GM23338 (cell line): Measurements from ENCODE around the gene CACNA1S. TPM values are rescaled to one million over a fixed set of nuclear protein-coding genes. Genes with fewer than 3 reads are reported as not detected.

ENCODE experiments used
- ATAC-seq: fragments of 200-7000 bp; cut with Tn5 transposase; 3 replicates; pipeline ENCODE4 v1.9.1; 2020
- DNase-seq: peaks from one replicate; pipeline ENCODE4 v3.0.0-alpha.2; 2015; ENCODE audit warnings: low spot score
- H2AFZ ChIP-seq: fragments of 200-600 bp; sonication (generic); 2 replicates; pipeline ENCODE4 v1.8.0; 2016; ENCODE audit warnings: antibody characterized with exemption, mild to moderate bottlenecking, moderate library complexity
- H3F3A ChIP-seq: fragments of 200-600 bp; sonication (generic); replicated peaks from 2 replicates; pipeline ENCODE4 v1.8.0; 2017; ENCODE audit warnings: antibody characterized with exemption, mixed run types, low read depth
- H3K27ac ChIP-seq: fragments of 200-600 bp; sonication (generic); 2 replicates; pipeline ENCODE4 v1.6.1; 2016; ENCODE audit warnings: low read depth
- H3K27me3 ChIP-seq: fragments of 200-600 bp; sonication (generic); 2 replicates; pipeline ENCODE4 v1.8.0; 2016; ENCODE audit warnings: mild to moderate bottlenecking, mixed run types, moderate library complexity; ENCODE audit not compliant: insufficient read depth
- H3K36me3 ChIP-seq: fragments of 200-600 bp; sonication (generic); 2 replicates; pipeline ENCODE4 v1.8.0; 2016; ENCODE audit warnings: mild to moderate bottlenecking; ENCODE audit not compliant: insufficient read depth
- H3K4me1 ChIP-seq: fragments of 200-600 bp; sonication (generic); 2 replicates; pipeline ENCODE4 v1.8.0; 2016; ENCODE audit warnings: mild to moderate bottlenecking, moderate library complexity; ENCODE audit not compliant: insufficient read depth
- H3K4me2 ChIP-seq: fragments of 200-600 bp; sonication (generic); 2 replicates; pipeline ENCODE4 v1.7.1; 2017; ENCODE audit warnings: mixed run types
- H3K4me3 ChIP-seq: fragments of 200-600 bp; sonication (generic); 2 replicates; pipeline ENCODE4 v1.6.1; 2016; ENCODE audit warnings: mixed run types
- H3K79me2 ChIP-seq: fragments of 200-600 bp; sonication (generic); replicated peaks from 2 replicates; pipeline ENCODE4 v1.8.0; 2017; ENCODE audit warnings: mild to moderate bottlenecking; ENCODE audit not compliant: insufficient read depth
- H3K9me2 ChIP-seq: fragments of 200-600 bp; sonication (generic); 2 replicates; pipeline ENCODE4 v1.8.0; 2017; ENCODE audit not compliant: insufficient read depth
- H4K20me1 ChIP-seq: fragments of 200-600 bp; sonication (generic); replicated peaks from 2 replicates; pipeline ENCODE4 v1.8.0; 2017; ENCODE audit warnings: mild to moderate bottlenecking; ENCODE audit not compliant: insufficient read depth
- H3K27ac Mint-ChIP-seq: 2 replicates; pipeline ENCODE4 v1.8.0; 2020; ENCODE audit warnings: inconsistent platforms, mild to moderate bottlenecking, moderate library complexity, mixed read lengths
- H3K27me3 Mint-ChIP-seq: 3 replicates; pipeline ENCODE4 v1.8.0; 2022; ENCODE audit warnings: low read depth, mild to moderate bottlenecking, moderate library complexity, mixed read lengths, inconsistent platforms; ENCODE audit not compliant: insufficient read depth, poor library complexity
- H3K36me3 Mint-ChIP-seq: 3 replicates; pipeline ENCODE4 v1.8.0; 2021; ENCODE audit warnings: low read depth, mild to moderate bottlenecking, inconsistent platforms, moderate library complexity, mixed read lengths
- H3K4me1 Mint-ChIP-seq: 3 replicates; pipeline ENCODE4 v1.8.0; 2020; ENCODE audit warnings: mild to moderate bottlenecking, inconsistent platforms, mixed read lengths
- H3K4me3 Mint-ChIP-seq: 3 replicates; pipeline ENCODE4 v1.8.0; 2021; ENCODE audit warnings: moderate library complexity, mild to moderate bottlenecking, inconsistent platforms, mixed read lengths
- H3K9me3 Mint-ChIP-seq: 3 replicates; pipeline ENCODE4 v1.8.0; 2020; ENCODE audit warnings: moderate library complexity, mild to moderate bottlenecking, inconsistent platforms, mixed read lengths
- CREB1 ChIP-seq: fragments of 250-450 bp; sonication (Bioruptor Pico); IDR thresholded peaks from 2 replicates; pipeline ENCODE4 v1.5.0; 2020; ENCODE audit warnings: low read depth, mild to moderate bottlenecking, moderate library complexity
- EZH2 ChIP-seq: fragments of 200-600 bp; sonication (generic); IDR thresholded peaks from one replicate; pipeline ENCODE4 v1.8.0; 2017; ENCODE audit warnings: antibody characterized with exemption, mild to moderate bottlenecking, low read depth; ENCODE audit not compliant: unreplicated experiment
- EZH2phosphoT487 ChIP-seq: fragments of 200-600 bp; sonication (generic); IDR thresholded peaks from one replicate; pipeline ENCODE4 v1.8.1; 2018; ENCODE audit warnings: antibody characterized with exemption; ENCODE audit not compliant: unreplicated experiment
- JUNB ChIP-seq: IDR thresholded peaks from one replicate; pipeline ENCODE4 v1.6.1; 2016; ENCODE audit warnings: antibody characterized with exemption; ENCODE audit not compliant: unreplicated experiment
- NANOG ChIP-seq: IDR thresholded peaks from 2 replicates; pipeline ENCODE4 v1.6.1; 2016; ENCODE audit warnings: antibody characterized with exemption, borderline replicate concordance
- POLR2AphosphoS5 ChIP-seq: IDR thresholded peaks from 2 replicates; pipeline ENCODE4 v1.6.1; 2016; ENCODE audit warnings: antibody characterized with exemption, low read depth
- STAT1 ChIP-seq: IDR thresholded peaks from one replicate; pipeline ENCODE4 v1.6.1; 2016; ENCODE audit warnings: antibody characterized with exemption; ENCODE audit not compliant: unreplicated experiment
- ZNF114 ChIP-seq: fragments of 250-450 bp; sonication (Bioruptor Pico); IDR thresholded peaks from 2 replicates; pipeline ENCODE4 v1.5.0; 2020; ENCODE audit warnings: mild to moderate bottlenecking, moderate library complexity
- ZNF331 ChIP-seq: fragments of 250-450 bp; sonication (Bioruptor Pico); IDR thresholded peaks from 2 replicates; pipeline ENCODE4 v1.5.0; 2020; ENCODE audit warnings: low read depth, mild to moderate bottlenecking, moderate library complexity
- polyA plus RNA-seq: library from polyadenylated mRNA; unstranded; fragments of >200 nt; fragmentation: Nextera tagmentation; extraction: Ambion mirVana; gene quantifications from 2 replicates; pipeline ENCODE4 v1.2.1, GENCODE V29; 2016
- total RNA-seq: library from RNA; depleted of rRNA; stranded (reverse); fragments of >200 nt; shearing (Covaris generic); gene quantifications from 2 replicates; pipeline ENCODE4 v1.2.3, GENCODE V29; 2014
- TF ChIP-seq, protein P1 (sequence below): IDR thresholded peaks from 2 replicates; pipeline ENCODE4 v1.6.1; 2016; ENCODE audit warnings: antibody characterized with exemption
- TF ChIP-seq, protein P2 (sequence below): fragments of 250-450 bp; sonication (Bioruptor Pico); IDR thresholded peaks from 2 replicates; pipeline ENCODE4 v1.5.0; 2020; ENCODE audit warnings: mild to moderate bottlenecking, moderate library complexity
- TF ChIP-seq, protein P3 (sequence below), 2 experiments: fragments of 200-600 bp in 1 of 2; sonication (generic) in 1 of 2; conservative IDR thresholded peaks; 2 replicates each; pipeline versions ENCODE4 v1.5.1 to v1.6.1; 2016 to 2017; ENCODE audit warnings: antibody characterized with exemption in 2 of 2, low read depth in 2 of 2, mild to moderate bottlenecking in 2 of 2, moderate library complexity in 1 of 2
- TF ChIP-seq, protein P4 (sequence below): IDR thresholded peaks from one replicate; pipeline ENCODE4 v1.6.1; 2018; ENCODE audit warnings: antibody characterized with exemption; ENCODE audit not compliant: unreplicated experiment

CACNA1S gene
- total and polyA plus RNA-seq, 2 experiments from 2014 or later, result 0.03 TPM; not detected in 1

DNA sequence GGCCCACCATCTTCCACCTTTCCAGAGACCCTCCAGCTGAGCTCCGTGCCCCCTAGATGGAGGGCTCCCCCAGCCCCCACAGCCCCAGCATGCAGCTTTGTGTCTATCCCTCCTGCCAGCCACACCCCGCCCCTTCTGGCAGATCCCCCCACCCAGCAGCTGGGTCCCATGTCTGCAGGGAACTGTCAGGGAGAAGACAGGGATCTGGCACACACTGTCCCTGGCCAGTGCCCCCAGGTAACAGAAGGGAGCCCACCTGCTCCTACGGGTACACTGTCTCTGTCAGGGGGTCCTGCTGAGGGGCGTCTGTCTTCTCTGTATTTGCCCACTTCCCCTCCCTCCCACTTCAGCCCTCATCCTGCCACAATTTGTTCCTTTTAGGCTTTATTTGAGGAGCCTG is 77.6 kb downstream of the CACNA1S start:
- Mint-ChIP-seq H3K36me3 (no peaks in the 10 kb centered on the region), H3K9me3 (no peaks in the 10 kb centered on the region)

More for the DNA sequence above, 77.6 kb downstream of the CACNA1S start:
- H3K27me3 ChIP-seq, result no peaks in the 10 kb centered on the region
- H3K36me3 ChIP-seq, result no peaks in the 10 kb centered on the region
- no peak for ATAC-seq
- H2AFZ ChIP-seq, result no peak overlapping the region
- no peak for DNase-seq
- no peak overlapping the region for H3K4me3 ChIP-seq
- H3K4me3 Mint-ChIP-seq, result no peak overlapping the region
- H4K20me1 ChIP-seq, result no peaks in the 10 kb centered on the region
- no peaks in the 10 kb centered on the region for H3K79me2 ChIP-seq
- H3K4me1 ChIP-seq, result no peaks in the 10 kb centered on the region
- H3K4me2 ChIP-seq, result no peak overlapping the region
- H3F3A ChIP-seq, result no peaks in the 10 kb centered on the region
- H3K27ac Mint-ChIP-seq, result no peak overlapping the region
- H3K4me1 Mint-ChIP-seq, result no peaks in the 10 kb centered on the region; the same call in 2 of the 3 replicates
- H3K27ac ChIP-seq, result no peak overlapping the region
- H3K9me2 ChIP-seq, result no peaks in the 10 kb centered on the region
- no peaks in the 10 kb centered on the region for H3K27me3 Mint-ChIP-seq
- no peak for TF ChIP-seq NANOG
- TF ChIP-seq POLR2AphosphoS5, result no peak
- TF ChIP-seq, protein P1, sequence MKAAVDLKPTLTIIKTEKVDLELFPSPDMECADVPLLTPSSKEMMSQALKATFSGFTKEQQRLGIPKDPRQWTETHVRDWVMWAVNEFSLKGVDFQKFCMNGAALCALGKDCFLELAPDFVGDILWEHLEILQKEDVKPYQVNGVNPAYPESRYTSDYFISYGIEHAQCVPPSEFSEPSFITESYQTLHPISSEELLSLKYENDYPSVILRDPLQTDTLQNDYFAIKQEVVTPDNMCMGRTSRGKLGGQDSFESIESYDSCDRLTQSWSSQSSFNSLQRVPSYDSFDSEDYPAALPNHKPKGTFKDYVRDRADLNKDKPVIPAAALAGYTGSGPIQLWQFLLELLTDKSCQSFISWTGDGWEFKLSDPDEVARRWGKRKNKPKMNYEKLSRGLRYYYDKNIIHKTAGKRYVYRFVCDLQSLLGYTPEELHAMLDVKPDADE, result no peak
- no peak for TF ChIP-seq ZNF331 (CRISPR knock-in tag)
- no peak for TF ChIP-seq EZH2phosphoT487
- TF ChIP-seq ZNF114 (CRISPR knock-in tag), result no peak
- no peak for TF ChIP-seq EZH2
- TF ChIP-seq, protein P2, sequence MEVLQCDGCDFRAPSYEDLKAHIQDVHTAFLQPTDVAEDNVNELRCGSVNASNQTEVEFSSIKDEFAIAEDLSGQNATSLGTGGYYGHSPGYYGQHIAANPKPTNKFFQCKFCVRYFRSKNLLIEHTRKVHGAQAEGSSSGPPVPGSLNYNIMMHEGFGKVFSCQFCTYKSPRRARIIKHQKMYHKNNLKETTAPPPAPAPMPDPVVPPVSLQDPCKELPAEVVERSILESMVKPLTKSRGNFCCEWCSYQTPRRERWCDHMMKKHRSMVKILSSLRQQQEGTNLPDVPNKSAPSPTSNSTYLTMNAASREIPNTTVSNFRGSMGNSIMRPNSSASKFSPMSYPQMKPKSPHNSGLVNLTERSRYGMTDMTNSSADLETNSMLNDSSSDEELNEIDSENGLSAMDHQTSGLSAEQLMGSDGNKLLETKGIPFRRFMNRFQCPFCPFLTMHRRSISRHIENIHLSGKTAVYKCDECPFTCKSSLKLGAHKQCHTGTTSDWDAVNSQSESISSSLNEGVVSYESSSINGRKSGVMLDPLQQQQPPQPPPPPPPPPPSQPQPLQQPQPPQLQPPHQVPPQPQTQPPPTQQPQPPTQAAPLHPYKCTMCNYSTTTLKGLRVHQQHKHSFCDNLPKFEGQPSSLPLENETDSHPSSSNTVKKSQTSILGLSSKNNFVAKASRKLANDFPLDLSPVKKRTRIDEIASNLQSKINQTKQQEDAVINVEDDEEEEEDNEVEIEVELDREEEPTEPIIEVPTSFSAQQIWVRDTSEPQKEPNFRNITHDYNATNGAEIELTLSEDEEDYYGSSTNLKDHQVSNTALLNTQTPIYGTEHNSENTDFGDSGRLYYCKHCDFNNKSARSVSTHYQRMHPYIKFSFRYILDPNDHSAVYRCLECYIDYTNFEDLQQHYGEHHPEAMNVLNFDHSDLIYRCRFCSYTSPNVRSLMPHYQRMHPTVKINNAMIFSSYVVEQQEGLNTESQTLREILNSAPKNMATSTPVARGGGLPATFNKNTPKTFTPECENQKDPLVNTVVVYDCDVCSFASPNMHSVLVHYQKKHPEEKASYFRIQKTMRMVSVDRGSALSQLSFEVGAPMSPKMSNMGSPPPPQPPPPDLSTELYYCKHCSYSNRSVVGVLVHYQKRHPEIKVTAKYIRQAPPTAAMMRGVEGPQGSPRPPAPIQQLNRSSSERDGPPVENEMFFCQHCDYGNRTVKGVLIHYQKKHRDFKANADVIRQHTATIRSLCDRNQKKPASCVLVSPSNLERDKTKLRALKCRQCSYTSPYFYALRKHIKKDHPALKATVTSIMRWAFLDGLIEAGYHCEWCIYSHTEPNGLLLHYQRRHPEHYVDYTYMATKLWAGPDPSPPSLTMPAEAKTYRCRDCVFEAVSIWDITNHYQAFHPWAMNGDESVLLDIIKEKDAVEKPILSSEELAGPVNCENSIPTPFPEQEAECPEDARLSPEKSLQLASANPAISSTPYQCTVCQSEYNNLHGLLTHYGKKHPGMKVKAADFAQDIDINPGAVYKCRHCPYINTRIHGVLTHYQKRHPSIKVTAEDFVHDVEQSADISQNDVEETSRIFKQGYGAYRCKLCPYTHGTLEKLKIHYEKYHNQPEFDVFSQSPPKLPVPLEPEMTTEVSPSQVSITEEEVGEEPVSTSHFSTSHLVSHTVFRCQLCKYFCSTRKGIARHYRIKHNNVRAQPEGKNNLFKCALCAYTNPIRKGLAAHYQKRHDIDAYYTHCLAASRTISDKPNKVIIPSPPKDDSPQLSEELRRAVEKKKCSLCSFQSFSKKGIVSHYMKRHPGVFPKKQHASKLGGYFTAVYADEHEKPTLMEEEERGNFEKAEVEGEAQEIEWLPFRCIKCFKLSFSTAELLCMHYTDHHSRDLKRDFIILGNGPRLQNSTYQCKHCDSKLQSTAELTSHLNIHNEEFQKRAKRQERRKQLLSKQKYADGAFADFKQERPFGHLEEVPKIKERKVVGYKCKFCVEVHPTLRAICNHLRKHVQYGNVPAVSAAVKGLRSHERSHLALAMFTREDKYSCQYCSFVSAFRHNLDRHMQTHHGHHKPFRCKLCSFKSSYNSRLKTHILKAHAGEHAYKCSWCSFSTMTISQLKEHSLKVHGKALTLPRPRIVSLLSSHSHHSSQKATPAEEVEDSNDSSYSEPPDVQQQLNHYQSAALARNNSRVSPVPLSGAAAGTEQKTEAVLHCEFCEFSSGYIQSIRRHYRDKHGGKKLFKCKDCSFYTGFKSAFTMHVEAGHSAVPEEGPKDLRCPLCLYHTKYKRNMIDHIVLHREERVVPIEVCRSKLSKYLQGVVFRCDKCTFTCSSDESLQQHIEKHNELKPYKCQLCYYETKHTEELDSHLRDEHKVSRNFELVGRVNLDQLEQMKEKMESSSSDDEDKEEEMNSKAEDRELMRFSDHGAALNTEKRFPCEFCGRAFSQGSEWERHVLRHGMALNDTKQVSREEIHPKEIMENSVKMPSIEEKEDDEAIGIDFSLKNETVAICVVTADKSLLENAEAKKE (CRISPR knock-in tag), result no peak
- TF ChIP-seq CREB1 (CRISPR knock-in tag), result no peak
- no peak for TF ChIP-seq STAT1
- TF ChIP-seq, protein P3, sequence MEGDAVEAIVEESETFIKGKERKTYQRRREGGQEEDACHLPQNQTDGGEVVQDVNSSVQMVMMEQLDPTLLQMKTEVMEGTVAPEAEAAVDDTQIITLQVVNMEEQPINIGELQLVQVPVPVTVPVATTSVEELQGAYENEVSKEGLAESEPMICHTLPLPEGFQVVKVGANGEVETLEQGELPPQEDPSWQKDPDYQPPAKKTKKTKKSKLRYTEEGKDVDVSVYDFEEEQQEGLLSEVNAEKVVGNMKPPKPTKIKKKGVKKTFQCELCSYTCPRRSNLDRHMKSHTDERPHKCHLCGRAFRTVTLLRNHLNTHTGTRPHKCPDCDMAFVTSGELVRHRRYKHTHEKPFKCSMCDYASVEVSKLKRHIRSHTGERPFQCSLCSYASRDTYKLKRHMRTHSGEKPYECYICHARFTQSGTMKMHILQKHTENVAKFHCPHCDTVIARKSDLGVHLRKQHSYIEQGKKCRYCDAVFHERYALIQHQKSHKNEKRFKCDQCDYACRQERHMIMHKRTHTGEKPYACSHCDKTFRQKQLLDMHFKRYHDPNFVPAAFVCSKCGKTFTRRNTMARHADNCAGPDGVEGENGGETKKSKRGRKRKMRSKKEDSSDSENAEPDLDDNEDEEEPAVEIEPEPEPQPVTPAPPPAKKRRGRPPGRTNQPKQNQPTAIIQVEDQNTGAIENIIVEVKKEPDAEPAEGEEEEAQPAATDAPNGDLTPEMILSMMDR (conservative IDR thresholded peaks at IDR 0.05; ENCODE audit: low read depth in 2 of 2), result no peak
- TF ChIP-seq, protein P4, sequence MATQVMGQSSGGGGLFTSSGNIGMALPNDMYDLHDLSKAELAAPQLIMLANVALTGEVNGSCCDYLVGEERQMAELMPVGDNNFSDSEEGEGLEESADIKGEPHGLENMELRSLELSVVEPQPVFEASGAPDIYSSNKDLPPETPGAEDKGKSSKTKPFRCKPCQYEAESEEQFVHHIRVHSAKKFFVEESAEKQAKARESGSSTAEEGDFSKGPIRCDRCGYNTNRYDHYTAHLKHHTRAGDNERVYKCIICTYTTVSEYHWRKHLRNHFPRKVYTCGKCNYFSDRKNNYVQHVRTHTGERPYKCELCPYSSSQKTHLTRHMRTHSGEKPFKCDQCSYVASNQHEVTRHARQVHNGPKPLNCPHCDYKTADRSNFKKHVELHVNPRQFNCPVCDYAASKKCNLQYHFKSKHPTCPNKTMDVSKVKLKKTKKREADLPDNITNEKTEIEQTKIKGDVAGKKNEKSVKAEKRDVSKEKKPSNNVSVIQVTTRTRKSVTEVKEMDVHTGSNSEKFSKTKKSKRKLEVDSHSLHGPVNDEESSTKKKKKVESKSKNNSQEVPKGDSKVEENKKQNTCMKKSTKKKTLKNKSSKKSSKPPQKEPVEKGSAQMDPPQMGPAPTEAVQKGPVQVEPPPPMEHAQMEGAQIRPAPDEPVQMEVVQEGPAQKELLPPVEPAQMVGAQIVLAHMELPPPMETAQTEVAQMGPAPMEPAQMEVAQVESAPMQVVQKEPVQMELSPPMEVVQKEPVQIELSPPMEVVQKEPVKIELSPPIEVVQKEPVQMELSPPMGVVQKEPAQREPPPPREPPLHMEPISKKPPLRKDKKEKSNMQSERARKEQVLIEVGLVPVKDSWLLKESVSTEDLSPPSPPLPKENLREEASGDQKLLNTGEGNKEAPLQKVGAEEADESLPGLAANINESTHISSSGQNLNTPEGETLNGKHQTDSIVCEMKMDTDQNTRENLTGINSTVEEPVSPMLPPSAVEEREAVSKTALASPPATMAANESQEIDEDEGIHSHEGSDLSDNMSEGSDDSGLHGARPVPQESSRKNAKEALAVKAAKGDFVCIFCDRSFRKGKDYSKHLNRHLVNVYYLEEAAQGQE, result no peak
- no peak for TF ChIP-seq JUNB
